Loucy (cell line): ENCODE data around the gene CHST12.

Experiments used
- EZH2phosphoT487 ChIP-seq: fragments of 200-600 bp; IDR thresholded peaks from 2 replicates; pipeline ENCODE4 v1.6.1; 2018; ENCODE audit warnings: antibody characterized with exemption, mild to moderate bottlenecking, moderate library complexity, borderline replicate concordance
- TF ChIP-seq, protein P1 (sequence below): fragments of 200-600 bp; sonication (generic); conservative IDR thresholded peaks from 2 replicates; pipeline ENCODE4 v1.5.1; 2014; ENCODE audit warnings: mild to moderate bottlenecking, antibody characterized with exemption, low read length

- TF ChIP-seq, protein P1, sequence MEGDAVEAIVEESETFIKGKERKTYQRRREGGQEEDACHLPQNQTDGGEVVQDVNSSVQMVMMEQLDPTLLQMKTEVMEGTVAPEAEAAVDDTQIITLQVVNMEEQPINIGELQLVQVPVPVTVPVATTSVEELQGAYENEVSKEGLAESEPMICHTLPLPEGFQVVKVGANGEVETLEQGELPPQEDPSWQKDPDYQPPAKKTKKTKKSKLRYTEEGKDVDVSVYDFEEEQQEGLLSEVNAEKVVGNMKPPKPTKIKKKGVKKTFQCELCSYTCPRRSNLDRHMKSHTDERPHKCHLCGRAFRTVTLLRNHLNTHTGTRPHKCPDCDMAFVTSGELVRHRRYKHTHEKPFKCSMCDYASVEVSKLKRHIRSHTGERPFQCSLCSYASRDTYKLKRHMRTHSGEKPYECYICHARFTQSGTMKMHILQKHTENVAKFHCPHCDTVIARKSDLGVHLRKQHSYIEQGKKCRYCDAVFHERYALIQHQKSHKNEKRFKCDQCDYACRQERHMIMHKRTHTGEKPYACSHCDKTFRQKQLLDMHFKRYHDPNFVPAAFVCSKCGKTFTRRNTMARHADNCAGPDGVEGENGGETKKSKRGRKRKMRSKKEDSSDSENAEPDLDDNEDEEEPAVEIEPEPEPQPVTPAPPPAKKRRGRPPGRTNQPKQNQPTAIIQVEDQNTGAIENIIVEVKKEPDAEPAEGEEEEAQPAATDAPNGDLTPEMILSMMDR: no peak
- no peak for TF ChIP-seq EZH2phosphoT487
Measured at GRCh38 chr7:2465928-2466327, 62.5 kb downstream of the CHST12 start.
